ENCODE results near the gene HOMER2. TPM values are rescaled to one million over a fixed set of nuclear protein-coding genes. Genes with fewer than 3 reads are reported as not detected.

Gene HOMER2
- total RNA-seq, 4 donors from 2014 or later = 0.40 to 25.1 (median 6.1) TPM

DNA sequence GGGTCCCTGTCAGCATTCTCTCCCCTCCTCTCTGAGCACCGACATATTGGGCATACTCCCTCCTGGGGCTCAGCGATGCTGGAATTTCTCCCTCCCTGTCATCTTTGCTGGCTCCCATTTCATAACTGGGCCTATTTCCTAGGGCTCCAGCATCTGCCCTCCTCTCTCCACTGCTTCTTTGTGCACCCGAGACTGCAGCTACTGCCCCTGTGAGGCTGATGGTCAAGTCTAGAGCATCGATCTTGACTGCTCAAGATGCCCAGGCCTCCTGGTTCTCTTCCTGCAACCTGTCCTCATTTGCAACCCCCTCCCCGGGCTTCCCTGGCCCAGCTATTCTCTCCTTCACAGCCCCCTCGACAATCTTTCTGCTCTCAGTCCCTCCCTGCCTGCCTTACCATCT, 89.6 kb downstream of the HOMER2 start:
- Histone ChIP-seq H3K4me3 (no peak overlapping the region), H3K9me3 (no peaks in the 10 kb centered on the region), H3K27me3 (no peaks in the 10 kb centered on the region), H3K4me1 (no peaks in the 10 kb centered on the region), H3K27ac (no peak overlapping the region), H3K36me3 (no peaks in the 10 kb centered on the region)
- DNase-seq = no peak
- in situ Hi-C loops (cut with MboI; ENCODE audit: low pct_ligation_motif_present in 1 of 4, low pct_unique_long_range_greater_than_20kb in 1 of 4, low sequenced_read_pairs in 3 of 4) = loop anchor here in 1 of 4 donors (25.0 kb wide), 1 partner anchor 99 kb away; the partner anchor contains the start of gene HOMER2
- WGBS, 2 donors (ENCODE audit: low coverage in 1 of 2) = 83% methylated on average over 6 of the region's 6 CpGs; no CpG with 5 or more reads in 1 of the 2 donors
- TF ChIP-seq EP300 (IDR thresholded peaks at IDR 0.05; ENCODE audit: low read depth) = no peak
- TF ChIP-seq POLR2A (IDR thresholded peaks at IDR 0.05) = no peak
- no peak for TF ChIP-seq CTCF (IDR thresholded peaks at IDR 0.05)
- no peak for TF ChIP-seq POLR2AphosphoS5 (IDR thresholded peaks at IDR 0.05)
- intact Hi-C loops (cut with DNase I; ENCODE audit: low total_unique reads) = no loop called here

DNA sequence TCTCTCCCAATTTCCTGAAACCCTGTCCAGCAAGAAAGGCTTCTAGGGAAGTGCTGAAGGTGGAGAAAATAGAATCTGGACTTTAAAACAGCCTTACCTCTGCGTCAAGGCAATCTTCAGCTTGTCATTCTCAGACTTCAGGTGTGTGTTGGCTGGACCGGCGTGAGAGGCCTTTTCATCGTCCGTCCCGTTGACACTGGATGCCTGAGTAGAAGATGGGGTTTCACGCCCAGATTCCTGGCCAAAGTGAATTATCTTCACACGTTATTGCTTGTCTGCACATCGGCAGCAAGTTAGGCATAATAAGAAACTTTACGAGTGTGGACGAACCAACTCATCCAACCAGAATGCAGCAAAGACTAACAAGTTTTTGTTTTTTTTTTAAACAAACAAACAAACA, 93.6 kb downstream of the HOMER2 start:
- no peaks in the 10 kb centered on the region for H3K9me3 ChIP-seq
- no peak overlapping the region for H3K27ac ChIP-seq
- no peaks in the 10 kb centered on the region for H3K27me3 ChIP-seq
- WGBS, 2 donors (ENCODE audit: low coverage in 1 of 2) = 76 to 89% methylated on average over 7 to 11 of the region's 11 CpGs
- TF ChIP-seq POLR2AphosphoS5 (IDR thresholded peaks at IDR 0.05) (no peak), CTCF (IDR thresholded peaks at IDR 0.05) (no peak), POLR2A (IDR thresholded peaks at IDR 0.05) (no peak), EP300 (IDR thresholded peaks at IDR 0.05; ENCODE audit: low read depth) (no peak)
- H3K4me1 ChIP-seq = no peaks in the 10 kb centered on the region
- in situ Hi-C loops (cut with MboI; ENCODE audit: low pct_ligation_motif_present in 1 of 4, low pct_unique_long_range_greater_than_20kb in 1 of 4, low sequenced_read_pairs in 3 of 4) = loop anchor here in 2 of 4 donors (10.0 to 25.0 kb wide), 2 partner anchors 103 to 146 kb away; partner anchors contain the start of gene HOMER2 (in 1 of the 2)
- no peak overlapping the region for H3K4me3 ChIP-seq
- no peaks in the 10 kb centered on the region for H3K36me3 ChIP-seq
- intact Hi-C loops (cut with DNase I; ENCODE audit: low total_unique reads) = loop anchor here (10.0 kb wide), 1 partner anchor 136 kb away; no protein-coding TSS in a partner anchor
- no peak for DNase-seq

DNA sequence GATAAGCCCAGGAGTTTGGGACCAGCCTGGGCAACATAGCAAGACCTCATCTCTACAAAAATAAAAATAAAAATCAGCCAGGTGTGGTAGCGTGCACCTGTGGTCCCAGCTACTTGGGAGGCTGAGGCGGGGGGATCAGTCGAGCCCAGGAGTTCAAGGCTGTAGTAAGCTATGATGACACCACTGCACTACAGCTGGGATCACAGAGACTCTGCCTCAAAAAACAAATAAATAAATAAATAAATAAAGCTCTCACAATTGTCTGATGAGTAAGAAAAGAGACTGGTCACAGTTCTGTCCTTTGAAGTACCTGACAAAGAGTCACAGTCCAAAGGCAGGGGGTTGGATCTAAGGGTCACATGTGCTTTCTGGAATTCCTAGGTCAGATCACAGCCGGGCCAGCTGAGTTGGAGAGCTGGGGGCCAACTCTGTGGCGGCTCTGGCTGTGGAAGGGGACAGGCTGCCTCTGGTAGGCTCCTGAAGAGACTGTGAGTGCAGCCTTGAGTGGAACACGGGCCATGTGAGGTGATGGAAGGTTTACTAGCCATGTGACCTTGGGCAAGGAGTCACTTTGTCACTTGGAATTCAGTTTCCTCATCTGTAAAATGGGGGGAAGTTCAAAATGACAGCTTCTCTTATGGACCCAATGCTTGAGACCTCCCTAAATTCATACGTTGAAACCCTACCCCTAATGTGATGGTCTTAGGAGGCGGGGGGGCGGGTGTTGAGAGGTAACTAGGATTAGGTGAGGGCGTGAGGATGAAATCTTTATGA, 95.9 kb downstream of the HOMER2 start:
- no peaks in the 10 kb centered on the region for H3K9me3 ChIP-seq
- H3K36me3 ChIP-seq = no peaks in the 10 kb centered on the region
- no peaks in the 10 kb centered on the region for H3K4me1 ChIP-seq
- intact Hi-C loops (cut with DNase I; ENCODE audit: low total_unique reads) = loop anchor here (10.0 kb wide), 1 partner anchor 138 kb away; no protein-coding TSS in a partner anchor
- no peaks in the 10 kb centered on the region for H3K27me3 ChIP-seq
- no peak overlapping the region for H3K4me3 ChIP-seq
- TF ChIP-seq POLR2AphosphoS5 (IDR thresholded peaks at IDR 0.05) = no peak
- TF ChIP-seq CTCF (IDR thresholded peaks at IDR 0.05) = no peak
- no peak for TF ChIP-seq EP300 (IDR thresholded peaks at IDR 0.05; ENCODE audit: low read depth)
- no peak for TF ChIP-seq POLR2A (IDR thresholded peaks at IDR 0.05)
- no peak overlapping the region for H3K27ac ChIP-seq
- no peak for DNase-seq
- 92 to 100% methylated on average over 2 to 10 of the region's 10 CpGs for WGBS, 2 donors (ENCODE audit: low coverage in 1 of 2)
- in situ Hi-C loops (cut with MboI; ENCODE audit: low pct_ligation_motif_present in 1 of 4, low pct_unique_long_range_greater_than_20kb in 1 of 4, low sequenced_read_pairs in 3 of 4) = loop anchor here in 2 of 4 donors (10.0 to 25.0 kb wide), 2 partner anchors 106 to 148 kb away; partner anchors contain the start of gene HOMER2 (in 1 of the 2)

DNA sequence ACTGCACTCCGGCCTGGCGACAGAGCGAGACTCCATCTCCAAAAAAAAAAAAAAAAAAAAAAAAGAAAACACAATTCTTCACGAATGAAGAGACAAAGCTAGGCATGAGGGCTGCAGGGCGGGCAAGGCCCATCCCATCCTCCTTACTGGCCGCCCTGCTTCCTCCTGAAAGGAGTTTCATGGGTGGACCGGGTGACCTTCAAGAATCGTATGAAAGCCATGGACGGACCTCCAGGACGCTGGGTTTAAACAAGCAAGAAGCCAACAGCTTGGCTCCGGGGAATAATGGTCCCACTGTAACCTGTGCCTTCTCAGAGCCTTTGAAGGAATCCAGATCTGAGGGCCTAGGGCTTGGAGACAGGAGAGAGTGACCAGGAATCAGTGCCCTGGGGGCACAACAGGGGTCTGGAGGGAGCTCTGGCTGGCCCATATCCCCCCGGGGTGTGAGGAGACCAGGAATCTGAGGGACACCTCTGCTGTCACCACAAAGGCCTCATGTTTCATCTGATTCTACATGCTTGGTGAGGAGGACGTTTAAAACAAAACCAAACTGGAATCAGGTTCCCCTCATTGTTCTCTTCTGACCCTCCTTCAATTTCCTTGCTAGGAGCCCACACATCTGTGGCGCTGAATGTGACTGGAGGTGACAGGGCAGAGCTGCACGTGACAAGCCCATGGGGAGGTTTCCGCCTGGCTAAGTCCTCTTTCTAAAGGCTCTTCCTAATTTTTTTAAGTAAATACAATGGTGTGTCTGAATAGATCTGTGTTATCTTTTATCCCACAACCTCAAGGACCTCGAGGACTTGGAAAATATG, 97.0 kb downstream of the HOMER2 start:
- WGBS, 2 donors (ENCODE audit: low coverage in 1 of 2) = 64 to 83% methylated on average over 5 to 17 of the region's 17 CpGs
- Histone ChIP-seq H3K27me3 (no peaks in the 10 kb centered on the region), H3K27ac (no peak overlapping the region), H3K36me3 (no peaks in the 10 kb centered on the region), H3K9me3 (no peaks in the 10 kb centered on the region), H3K4me3 (no peak overlapping the region), H3K4me1 (no peaks in the 10 kb centered on the region)
- no peak for DNase-seq
- intact Hi-C loops (cut with DNase I; ENCODE audit: low total_unique reads) (loop anchor here (10.0 kb wide), 1 partner anchor 139 kb away; no protein-coding TSS in a partner anchor), in situ Hi-C loops (cut with MboI; ENCODE audit: low pct_ligation_motif_present in 1 of 4, low pct_unique_long_range_greater_than_20kb in 1 of 4, low sequenced_read_pairs in 3 of 4) (loop anchor here in 2 of 4 donors (10.0 to 25.0 kb wide), 2 partner anchors 107 to 149 kb away; partner anchors contain the start of gene HOMER2 (in 1 of the 2))
- no peak for TF ChIP-seq EP300 (IDR thresholded peaks at IDR 0.05; ENCODE audit: low read depth)
- no peak for TF ChIP-seq POLR2AphosphoS5 (IDR thresholded peaks at IDR 0.05)
- no peak for TF ChIP-seq POLR2A (IDR thresholded peaks at IDR 0.05)
- TF ChIP-seq CTCF (IDR thresholded peaks at IDR 0.05) = no peak
